Activated CD4-positive, alpha-beta T cell treated with anti-CD3 and anti-CD28 coated beads, Interleukin-2, amount 50 U/mL, for 24 hours (primary cell): Measurements from ENCODE around the gene KRT33A.
"Not testable (repeated sequence)": the region's sequence is repeated elsewhere in the genome, so short reads cannot be mapped to it uniquely, and the experiment has no call there.

ENCODE experiments used
- DNase-seq, 2 donors: peaks; one replicate each; pipeline ENCODE4 v3.0.0-alpha.2; 2020; ENCODE audit warnings: low read depth in 1 of 2, low spot score in 1 of 2

The KRT33A gene

DNA sequence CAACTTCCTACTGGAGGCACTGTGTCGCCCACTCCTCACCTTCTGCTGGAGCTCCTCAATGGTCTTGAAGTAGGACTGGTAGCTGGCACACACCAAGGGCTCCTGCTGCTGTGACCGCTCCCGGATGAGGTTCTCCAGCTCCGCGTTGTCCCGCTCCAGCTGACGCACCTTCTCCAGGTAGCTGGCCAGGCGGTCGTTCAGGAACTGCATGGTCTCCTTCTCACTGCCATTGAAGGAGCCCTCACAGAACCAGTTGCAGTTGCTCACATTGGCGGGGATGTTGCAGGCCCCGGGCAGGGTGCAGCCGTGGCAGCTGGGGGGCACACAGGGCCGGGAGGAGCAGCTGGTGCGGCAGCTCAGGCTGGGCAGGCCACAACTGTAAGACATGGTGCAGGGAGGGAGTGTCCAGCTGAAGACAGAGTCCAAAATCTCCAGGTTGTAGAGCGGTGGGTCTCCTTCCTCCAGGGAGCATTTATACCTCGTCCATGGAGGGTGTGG lies at the start of gene KRT33A:
Gene KRT33A, minus strand, starts transcription at position 448 of the 498 bp plus-strand sequence. Its CDS starts 61 bp downstream, at position 387.
- DNase-seq: not testable (repeated sequence)

DNA sequence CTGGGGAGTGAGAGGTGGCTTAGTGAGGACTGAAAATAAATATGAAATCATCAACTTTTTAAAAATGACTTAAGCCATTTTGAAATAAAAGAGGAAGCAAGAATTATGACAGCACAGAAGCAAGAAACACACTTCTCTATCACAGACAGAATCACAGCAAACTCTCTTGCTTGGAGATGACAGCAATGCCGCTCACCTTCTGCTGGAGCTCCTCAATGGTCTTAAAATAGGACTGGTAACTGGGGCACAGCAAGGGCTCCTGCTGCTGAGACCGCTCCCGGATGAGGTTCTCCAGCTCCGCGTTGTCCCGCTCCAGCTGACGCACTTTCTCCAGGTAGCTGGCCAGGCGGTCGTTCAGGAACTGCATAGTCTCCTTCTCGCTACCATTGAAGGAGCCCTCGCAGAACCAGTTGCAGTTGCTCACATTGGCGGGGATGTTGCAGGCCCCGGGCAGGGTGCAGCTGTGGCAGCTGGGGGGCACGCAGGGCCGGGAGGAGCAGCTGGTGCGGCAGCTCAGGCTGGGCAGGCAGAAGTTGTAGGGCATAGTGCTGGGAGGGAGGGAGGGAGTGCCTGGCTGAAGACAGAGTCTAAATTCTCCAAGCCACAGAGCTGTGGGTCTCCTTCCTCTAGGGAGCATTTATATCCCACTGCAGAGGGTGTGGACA lies 46.5 kb upstream of the KRT33A start, which contains the start of gene KRT31:
Gene KRT31, minus strand, starts transcription at position 613 of the 665 bp plus-strand sequence. Its CDS starts 69 bp downstream, at position 544.
- DNase-seq: no peak

GRCh38 chr17:41396340-41396739 lies 45.7 kb upstream of the KRT33A start:
- no peak for DNase-seq

- no peak for DNase-seq
Observed at GRCh38 chr17:41395611-41396010, 45.0 kb upstream of the KRT33A start.

- DNase-seq: not testable (repeated sequence)
Observed at GRCh38 chr17:41395044-41395443, 44.4 kb upstream of the KRT33A start.

- DNase-seq: no peak
Observed at GRCh38 chr17:41394254-41394996, 43.8 kb upstream of the KRT33A start.

DNA sequence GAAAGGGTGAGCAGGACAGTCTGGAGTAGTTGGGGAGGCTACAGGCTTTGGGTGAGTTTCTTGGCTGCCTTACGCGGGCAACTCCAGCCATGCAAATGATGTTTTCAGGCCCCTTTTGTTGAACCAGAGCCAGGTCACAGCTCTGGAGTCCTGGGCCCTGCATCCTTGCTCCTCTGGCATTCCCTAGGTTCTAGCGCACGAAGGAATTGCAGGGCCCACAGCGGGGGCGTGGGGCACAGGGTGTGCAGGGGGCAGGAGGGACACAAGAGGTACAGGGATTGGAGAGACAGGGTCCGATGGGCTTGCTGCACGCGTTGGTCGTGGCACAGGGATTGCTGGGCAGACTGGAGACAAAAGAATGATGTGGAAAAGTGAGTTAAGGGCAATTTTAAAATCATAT lies 43.2 kb upstream of the KRT33A start:
- DNase-seq: no peak

- no peak for DNase-seq
Observed at GRCh38 chr17:41393294-41393693, 42.7 kb upstream of the KRT33A start.

GRCh38 chr17:41392278-41392677 lies 41.6 kb upstream of the KRT33A start:
- DNase-seq: no peak

DNA sequence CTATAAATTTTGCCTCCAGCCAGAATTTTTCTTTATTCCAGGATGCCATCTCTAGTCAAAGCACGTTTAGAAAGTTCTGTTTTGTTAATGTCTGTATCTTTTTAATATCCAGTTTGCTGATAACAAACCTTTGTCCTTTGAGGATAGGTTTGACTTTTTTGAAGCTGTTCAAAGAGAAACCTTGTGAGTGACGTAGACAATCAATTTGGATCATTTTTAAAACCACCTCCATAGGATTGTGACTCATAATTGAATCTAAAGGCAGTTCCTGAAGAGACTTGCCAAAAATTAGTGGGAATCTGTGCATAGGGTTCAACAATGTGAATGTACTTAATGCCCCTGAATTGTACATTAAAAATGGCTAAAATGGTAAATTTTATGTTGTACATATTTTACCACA lies 40.9 kb upstream of the KRT33A start:
- DNase-seq: no peak

GRCh38 chr17:41390411-41390938 lies 39.8 kb upstream of the KRT33A start:
- no peak for DNase-seq

- DNase-seq: no peak
Observed at GRCh38 chr17:41387670-41388069, 37.0 kb upstream of the KRT33A start.

GRCh38 chr17:41386227-41386626 lies 35.6 kb upstream of the KRT33A start:
- DNase-seq: no peak

GRCh38 chr17:41383690-41384089 lies 33.1 kb upstream of the KRT33A start:
- no peak for DNase-seq

- DNase-seq: no peak
Observed at GRCh38 chr17:41382394-41382793, 31.8 kb upstream of the KRT33A start.

DNA sequence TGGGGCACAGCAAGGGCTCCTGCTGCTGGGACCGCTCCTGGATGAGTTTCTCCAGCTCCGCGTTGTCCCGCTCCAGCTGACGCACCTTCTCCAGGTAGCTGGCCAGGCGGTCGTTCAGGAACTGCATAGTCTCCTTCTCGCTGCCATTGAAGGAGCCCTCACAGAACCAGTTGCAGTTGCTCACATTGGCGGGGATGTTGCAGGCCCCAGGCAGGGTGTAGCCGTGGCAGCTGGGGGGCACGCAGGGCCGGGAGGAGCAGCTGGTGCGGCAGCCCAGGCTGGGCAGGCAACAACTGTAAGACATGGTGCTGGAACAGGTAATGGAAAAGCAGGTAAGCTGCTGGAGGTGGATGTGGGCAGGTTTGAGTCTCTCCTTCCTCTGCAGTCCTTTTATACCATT lies 31.3 kb upstream of the KRT33A start, which contains the start of gene KRT34:
Gene KRT34, minus strand, starts transcription at position 364 of the 400 bp plus-strand sequence. Its CDS starts 60 bp downstream, at position 304.
- DNase-seq: not testable (repeated sequence)

DNA sequence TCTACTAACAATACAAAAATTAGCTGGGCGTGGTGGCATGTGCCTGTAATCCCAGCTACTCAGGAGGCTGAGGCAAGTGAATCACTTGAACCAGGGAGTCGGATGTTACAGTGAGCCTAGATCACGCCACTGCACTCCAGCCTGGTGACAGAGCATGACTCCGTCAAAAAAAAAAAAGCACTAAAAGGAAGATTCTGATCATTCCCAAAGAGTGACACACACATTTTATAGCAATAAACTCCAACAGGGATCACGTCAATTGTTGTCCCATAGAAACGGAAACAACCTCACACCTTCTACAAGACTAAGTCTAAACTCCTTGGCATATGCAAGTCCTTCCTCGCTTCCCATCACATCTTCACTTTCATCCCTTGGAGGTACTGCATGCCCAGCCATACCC lies 29.5 kb upstream of the KRT33A start:
- DNase-seq: not testable (repeated sequence)

DNA sequence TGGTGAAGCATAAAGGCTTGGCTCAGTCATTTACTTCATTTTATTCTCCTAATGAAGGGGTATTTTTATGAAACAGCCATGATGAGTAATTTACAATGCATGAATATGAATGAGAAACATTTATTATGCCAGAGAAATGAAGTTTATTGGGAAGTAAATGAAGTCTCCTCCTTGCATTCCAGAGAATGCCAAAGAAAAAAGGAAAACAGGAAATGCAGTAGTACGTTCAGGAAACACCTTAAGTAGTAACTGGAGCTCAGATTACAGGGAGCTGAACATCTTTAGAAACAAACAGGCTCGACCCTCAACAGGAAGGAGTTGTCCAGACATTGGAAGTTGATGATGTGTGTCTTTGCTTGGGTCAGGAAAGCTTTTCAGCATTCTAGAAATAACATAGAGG lies 26.9 kb upstream of the KRT33A start:
- DNase-seq: no peak

- DNase-seq: no peak
Observed at GRCh38 chr17:41369713-41370112, 19.1 kb upstream of the KRT33A start, which contains the start of gene KRT33B. Gene KRT33B (minus strand): TSS chr17:41369813. CDS start chr17:41369750, 63 bp downstream.

DNA sequence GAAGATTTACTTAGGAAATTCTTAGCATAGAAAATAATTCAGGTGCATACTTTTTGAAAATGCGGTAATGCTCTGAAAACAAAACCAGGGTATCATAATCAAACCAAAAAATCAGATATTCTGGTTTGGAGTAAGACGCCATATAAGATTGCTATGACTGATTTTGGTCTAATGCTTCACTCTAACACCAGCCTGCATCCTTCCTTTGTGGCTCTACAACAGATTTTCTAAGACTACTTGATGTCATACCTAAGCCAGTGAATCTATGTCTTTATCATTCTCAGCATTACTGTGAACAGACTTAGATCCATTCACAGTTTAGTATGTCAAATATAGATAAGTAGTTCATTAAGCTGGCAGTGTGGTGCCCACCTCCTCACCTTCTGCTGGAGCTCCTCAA lies 18.4 kb upstream of the KRT33A start:
- DNase-seq: no peak

DNA sequence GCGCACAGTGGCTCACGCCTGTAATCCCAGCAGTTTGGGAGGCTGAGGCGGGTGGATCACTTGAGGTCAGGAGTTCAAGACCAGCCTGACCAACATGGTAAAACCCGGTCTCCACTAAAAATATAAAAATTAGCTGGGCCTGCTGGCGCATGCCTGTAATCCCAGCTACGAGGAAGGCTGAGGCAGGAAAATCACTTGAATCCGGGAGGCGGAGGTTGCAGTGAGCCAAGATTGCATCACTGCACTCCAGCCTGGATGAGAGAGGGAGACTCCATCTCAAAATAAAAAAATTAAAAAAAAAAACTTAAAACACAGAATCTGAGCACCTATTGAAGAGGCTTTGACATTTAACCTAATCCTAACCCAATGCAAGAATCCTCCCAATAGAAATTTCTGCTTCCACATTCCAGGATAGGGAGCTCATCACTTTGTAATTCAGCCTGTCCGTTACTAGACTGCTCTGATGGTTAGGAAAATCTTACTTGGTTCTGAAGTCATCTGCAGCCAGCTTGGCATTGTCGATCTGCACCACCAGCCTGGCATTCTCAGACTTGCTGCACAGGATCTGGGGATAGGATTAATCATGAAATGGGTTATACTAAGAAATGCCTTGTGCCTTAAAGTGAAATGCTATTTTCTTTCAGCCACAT lies 16.9 kb upstream of the KRT33A start:
- no peak for DNase-seq
